Measurements from ENCODE around the gene KIF16B. TPM values are rescaled to one million over a fixed set of nuclear protein-coding genes. Genes with fewer than 3 reads are reported as not detected.

KIF16B gene
- total RNA-seq, 4 donors from 2014 or later = 70.5 to 169 (median 80.2) TPM

DNA sequence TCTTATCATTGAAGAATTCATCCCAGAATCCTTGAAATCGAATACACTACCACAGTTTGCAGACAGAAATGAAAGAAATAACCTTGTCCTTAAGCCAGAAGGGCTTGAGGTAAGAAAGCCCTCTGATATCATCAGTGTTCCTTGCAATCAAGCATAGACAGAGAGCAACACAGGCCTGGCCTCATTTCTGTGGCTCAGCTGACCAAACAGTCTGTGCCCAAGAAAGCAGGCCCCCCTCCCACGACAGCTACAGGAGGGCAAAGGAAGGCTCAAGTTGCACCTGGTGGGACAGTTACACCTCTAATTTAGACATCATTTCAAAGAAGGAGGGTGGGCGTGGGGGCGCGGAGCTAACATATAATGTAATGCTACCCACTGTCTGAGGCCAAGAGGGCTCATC lies 21.6 kb downstream of the KIF16B start:
- H3K27me3 ChIP-seq = no peaks in the 10 kb centered on the region
- no peaks in the 10 kb centered on the region for H3K36me3 ChIP-seq
- H3K9me3 ChIP-seq = no peaks in the 10 kb centered on the region
- no peak overlapping the region for H3K4me3 ChIP-seq
- no peak overlapping the region for H3K27ac ChIP-seq
- peaks cover 0 to 10% (median 0%) of the 10 kb centered on the region in 4 donors for H3K4me1 ChIP-seq
- TF ChIP-seq, protein P1, sequence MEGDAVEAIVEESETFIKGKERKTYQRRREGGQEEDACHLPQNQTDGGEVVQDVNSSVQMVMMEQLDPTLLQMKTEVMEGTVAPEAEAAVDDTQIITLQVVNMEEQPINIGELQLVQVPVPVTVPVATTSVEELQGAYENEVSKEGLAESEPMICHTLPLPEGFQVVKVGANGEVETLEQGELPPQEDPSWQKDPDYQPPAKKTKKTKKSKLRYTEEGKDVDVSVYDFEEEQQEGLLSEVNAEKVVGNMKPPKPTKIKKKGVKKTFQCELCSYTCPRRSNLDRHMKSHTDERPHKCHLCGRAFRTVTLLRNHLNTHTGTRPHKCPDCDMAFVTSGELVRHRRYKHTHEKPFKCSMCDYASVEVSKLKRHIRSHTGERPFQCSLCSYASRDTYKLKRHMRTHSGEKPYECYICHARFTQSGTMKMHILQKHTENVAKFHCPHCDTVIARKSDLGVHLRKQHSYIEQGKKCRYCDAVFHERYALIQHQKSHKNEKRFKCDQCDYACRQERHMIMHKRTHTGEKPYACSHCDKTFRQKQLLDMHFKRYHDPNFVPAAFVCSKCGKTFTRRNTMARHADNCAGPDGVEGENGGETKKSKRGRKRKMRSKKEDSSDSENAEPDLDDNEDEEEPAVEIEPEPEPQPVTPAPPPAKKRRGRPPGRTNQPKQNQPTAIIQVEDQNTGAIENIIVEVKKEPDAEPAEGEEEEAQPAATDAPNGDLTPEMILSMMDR (IDR thresholded peaks at IDR 0.05) = no peak
- no peak for TF ChIP-seq POLR2A (IDR thresholded peaks at IDR 0.05)
- no peak for DNase-seq

- H3K36me3 ChIP-seq = no peaks in the 10 kb centered on the region
- no peaks in the 10 kb centered on the region for H3K9me3 ChIP-seq
- no peak overlapping the region for H3K4me3 ChIP-seq
- no peak for DNase-seq
- H3K27me3 ChIP-seq = no peaks in the 10 kb centered on the region
- TF ChIP-seq, protein P1 (IDR thresholded peaks at IDR 0.05) = no peak
- no peak for TF ChIP-seq POLR2A (IDR thresholded peaks at IDR 0.05)
- no peak overlapping the region for H3K27ac ChIP-seq
- no peaks in the 10 kb centered on the region for H3K4me1 ChIP-seq
Measured at GRCh38 chr20:16548068-16548672, 25.1 kb downstream of the KIF16B start.

DNA sequence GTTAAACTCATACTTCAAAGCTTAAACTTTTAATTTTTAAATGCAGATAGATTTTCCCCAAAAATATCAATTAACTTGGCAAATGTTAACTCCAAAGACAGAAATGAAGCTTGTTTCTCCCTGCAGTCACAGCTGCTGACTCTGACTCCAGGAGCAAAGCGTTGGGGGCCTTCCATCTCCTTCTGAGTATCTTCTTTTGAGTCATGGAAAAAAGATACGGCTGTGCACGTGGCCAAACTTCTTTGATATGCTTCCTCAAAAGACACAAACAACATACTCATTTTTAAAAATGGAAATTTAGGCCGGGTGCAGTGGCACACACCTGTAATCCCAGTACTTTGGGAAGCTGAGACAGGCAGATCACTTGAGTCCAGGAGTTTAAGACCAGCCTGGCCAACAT lies 28.3 kb downstream of the KIF16B start:
- Histone ChIP-seq H3K27me3 (no peaks in the 10 kb centered on the region), H3K27ac (no peak overlapping the region), H3K9me3 (no peaks in the 10 kb centered on the region), H3K4me1 (no peaks in the 10 kb centered on the region), H3K4me3 (no peak overlapping the region), H3K36me3 (no peaks in the 10 kb centered on the region)
- DNase-seq = no peak
- TF ChIP-seq POLR2A (IDR thresholded peaks at IDR 0.05) = no peak
- TF ChIP-seq, protein P1 (IDR thresholded peaks at IDR 0.05) = no peak

- no peak overlapping the region for H3K27ac ChIP-seq
- DNase-seq = no peak
- no peaks in the 10 kb centered on the region for H3K9me3 ChIP-seq
- no peak overlapping the region for H3K4me3 ChIP-seq
- H3K4me1 ChIP-seq = no peaks in the 10 kb centered on the region
- no peaks in the 10 kb centered on the region for H3K27me3 ChIP-seq
- no peaks in the 10 kb centered on the region for H3K36me3 ChIP-seq
- TF ChIP-seq POLR2A (IDR thresholded peaks at IDR 0.05) = no peak
- TF ChIP-seq, protein P1 (IDR thresholded peaks at IDR 0.05) = no peak
Measured at GRCh38 chr20:16542477-16542876, 30.8 kb downstream of the KIF16B start.

- Histone ChIP-seq H3K27me3 (no peaks in the 10 kb centered on the region), H3K27ac (no peak overlapping the region), H3K4me3 (no peak overlapping the region), H3K4me1 (no peaks in the 10 kb centered on the region), H3K9me3 (no peaks in the 10 kb centered on the region), H3K36me3 (no peaks in the 10 kb centered on the region)
- TF ChIP-seq POLR2A (IDR thresholded peaks at IDR 0.05) = no peak
- TF ChIP-seq, protein P1 (IDR thresholded peaks at IDR 0.05) = no peak
- DNase-seq = no peak
Measured at GRCh38 chr20:16541878-16542277, 31.4 kb downstream of the KIF16B start.

DNA sequence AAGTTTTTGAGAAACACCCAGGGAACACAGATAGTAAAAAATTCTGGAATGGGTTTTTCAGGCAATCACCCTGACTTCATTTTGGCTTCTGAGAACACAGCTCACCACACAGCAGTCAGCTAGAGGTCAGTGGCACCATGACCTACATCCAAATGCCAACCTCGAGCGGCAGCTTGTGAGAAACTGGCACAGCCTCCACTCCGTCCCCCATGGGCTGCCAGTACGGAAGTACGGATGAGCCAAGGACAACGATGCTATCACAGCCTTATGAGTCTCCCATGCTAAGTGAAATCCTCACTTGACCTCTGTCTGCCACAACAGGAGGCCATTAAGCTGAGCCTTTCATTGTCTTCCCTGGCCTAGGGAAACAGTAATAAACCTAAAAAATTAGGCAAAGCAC lies 32.0 kb downstream of the KIF16B start:
- Histone ChIP-seq H3K27me3 (no peaks in the 10 kb centered on the region), H3K4me1 (no peaks in the 10 kb centered on the region), H3K9me3 (no peaks in the 10 kb centered on the region), H3K36me3 (no peaks in the 10 kb centered on the region), H3K4me3 (no peak overlapping the region), H3K27ac (no peak overlapping the region)
- TF ChIP-seq POLR2A (IDR thresholded peaks at IDR 0.05) = no peak
- TF ChIP-seq, protein P1 (IDR thresholded peaks at IDR 0.05) = no peak
- no peak for DNase-seq
